Prostate gland (tissue), 2 donors: ENCODE data around the gene ARHGAP18.

Source experiments
- CTCF ChIP-seq, 4 experiments: fragments of 200-600 bp in 2 of 4; fragments of 450-650 bp in 2 of 4; sonication (generic) in 2 of 4; IDR thresholded peaks; 1 replicate in 3 of 4; 2 replicates in 1 of 4; pipeline ENCODE4 v1.5.1; 2016 to 2019; ENCODE audit warnings: antibody characterized with exemption in 4 of 4, mild to moderate bottlenecking in 2 of 4, moderate library complexity in 2 of 4
- POLR2A ChIP-seq: fragments of 450-650 bp; IDR thresholded peaks from one replicate; pipeline ENCODE4 v1.6.1; 2016; ENCODE audit warnings: antibody characterized with exemption, mild to moderate bottlenecking
- POLR2AphosphoS5 ChIP-seq: sonication (generic); formaldehyde crosslinking; IDR thresholded peaks from one replicate; pipeline ENCODE4 v1.6.1; 2017; ENCODE audit warnings: antibody characterized with exemption

DNA sequence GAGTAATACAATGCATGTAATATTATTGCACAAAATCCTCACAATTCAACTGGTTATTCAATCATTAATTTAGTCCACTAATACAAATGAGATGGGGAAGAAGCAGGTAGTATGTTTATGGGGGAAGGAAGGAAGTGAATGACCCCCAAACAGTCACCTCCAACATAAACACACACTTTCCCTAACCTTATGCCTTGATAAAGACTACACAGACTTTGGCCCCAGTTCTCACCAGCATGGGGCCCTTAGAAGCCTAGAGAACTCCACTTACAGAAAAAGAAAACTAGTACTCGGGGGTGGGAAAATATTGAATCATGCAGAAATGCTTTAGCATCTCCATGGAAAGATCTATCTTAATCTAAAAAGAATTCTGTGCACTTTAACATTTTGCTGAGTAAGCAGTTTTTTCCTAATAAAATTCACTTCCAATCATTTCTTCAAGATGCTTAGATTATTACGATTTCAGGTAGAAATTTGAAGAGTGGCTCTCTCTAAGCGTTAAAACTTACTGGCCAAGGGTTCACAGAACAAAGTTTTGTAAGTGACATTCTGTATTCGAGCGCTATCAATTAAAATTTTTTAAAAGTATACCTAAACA lies 18.8 kb downstream of the ARHGAP18 start:
- TF ChIP-seq CTCF (IDR thresholded peaks at IDR 0.05) (no peak), POLR2A (no peak), POLR2AphosphoS5 (no peak)
